Measurements from ENCODE around the gene PHRF1.
"Not testable (repeated sequence)": the region's sequence is repeated elsewhere in the genome, so short reads cannot be mapped to it uniquely, and the experiment has no call there.

Gene PHRF1

DNA sequence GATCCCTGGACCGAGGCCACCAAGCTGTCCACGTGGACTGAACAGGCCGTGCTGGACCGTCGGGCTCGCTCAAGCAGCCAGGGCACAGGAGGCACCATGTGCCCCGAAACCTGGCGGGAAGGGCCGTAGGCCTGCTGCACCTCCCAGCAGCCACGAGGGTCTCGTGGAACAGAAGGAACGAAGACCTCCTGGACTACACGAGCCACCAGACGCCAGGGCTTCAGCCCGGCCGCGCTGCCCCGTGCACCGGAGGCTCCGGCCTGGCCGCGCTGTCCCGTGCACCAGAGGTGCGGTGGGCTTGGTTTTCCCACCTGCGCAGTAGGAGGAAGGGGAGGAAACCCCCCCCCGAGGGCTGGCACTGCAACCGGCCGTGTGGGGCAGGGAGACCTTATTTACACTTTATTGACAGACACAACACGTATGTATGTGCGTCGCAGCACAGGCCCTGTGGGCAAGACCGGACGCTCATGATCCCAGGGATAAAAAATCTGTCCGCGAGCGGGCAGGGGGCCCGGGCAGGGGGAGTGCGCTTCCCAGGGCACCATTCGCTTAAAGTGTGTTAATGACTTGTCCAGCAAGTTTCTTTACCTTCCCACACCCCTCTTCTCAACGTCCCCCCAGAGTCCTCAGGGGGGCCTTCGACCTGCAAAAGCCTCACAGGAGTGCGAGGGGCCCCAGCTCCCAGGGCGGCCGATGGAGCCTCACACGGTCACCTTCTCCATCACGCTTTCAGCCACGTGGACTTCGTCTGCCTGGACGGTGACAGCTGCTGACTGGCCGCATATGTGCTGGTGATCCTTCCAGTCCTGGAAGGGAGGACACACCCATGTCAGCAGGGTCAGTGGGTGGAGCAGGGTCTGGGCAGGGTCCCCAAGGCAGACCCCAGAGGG lies 67.8 kb downstream of the PHRF1 start:
- TF ChIP-seq, protein P1, sequence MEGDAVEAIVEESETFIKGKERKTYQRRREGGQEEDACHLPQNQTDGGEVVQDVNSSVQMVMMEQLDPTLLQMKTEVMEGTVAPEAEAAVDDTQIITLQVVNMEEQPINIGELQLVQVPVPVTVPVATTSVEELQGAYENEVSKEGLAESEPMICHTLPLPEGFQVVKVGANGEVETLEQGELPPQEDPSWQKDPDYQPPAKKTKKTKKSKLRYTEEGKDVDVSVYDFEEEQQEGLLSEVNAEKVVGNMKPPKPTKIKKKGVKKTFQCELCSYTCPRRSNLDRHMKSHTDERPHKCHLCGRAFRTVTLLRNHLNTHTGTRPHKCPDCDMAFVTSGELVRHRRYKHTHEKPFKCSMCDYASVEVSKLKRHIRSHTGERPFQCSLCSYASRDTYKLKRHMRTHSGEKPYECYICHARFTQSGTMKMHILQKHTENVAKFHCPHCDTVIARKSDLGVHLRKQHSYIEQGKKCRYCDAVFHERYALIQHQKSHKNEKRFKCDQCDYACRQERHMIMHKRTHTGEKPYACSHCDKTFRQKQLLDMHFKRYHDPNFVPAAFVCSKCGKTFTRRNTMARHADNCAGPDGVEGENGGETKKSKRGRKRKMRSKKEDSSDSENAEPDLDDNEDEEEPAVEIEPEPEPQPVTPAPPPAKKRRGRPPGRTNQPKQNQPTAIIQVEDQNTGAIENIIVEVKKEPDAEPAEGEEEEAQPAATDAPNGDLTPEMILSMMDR (IDR thresholded peaks at IDR 0.05; ENCODE audit: low read depth, low read length): no peak
- no peak overlapping the region for H3K4me3 ChIP-seq (ENCODE audit: low read depth, low read length)

DNA sequence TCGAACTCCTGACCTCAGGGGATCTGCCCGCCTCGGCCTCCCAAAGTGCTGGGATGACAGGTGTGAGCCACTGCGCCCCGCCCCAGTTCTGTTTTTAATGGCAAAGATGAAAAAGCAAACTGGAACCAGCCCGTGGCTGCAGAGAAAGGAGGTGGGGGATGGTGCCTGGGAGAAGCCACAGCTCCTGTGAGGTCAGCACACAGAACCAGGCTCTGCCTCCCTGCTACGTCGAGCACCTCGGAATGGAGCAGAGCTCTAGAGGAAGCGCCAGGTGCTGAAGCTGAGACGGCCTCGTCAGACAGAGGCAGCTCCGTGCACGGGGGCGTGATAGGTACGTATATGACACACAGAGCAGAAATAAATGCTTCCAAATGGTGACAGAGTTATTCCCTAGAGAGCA lies 69.3 kb downstream of the PHRF1 start:
- no peak overlapping the region for H3K4me3 ChIP-seq (ENCODE audit: low read depth, low read length)
- TF ChIP-seq, protein P1 (IDR thresholded peaks at IDR 0.05; ENCODE audit: low read depth, low read length): no peak

DNA sequence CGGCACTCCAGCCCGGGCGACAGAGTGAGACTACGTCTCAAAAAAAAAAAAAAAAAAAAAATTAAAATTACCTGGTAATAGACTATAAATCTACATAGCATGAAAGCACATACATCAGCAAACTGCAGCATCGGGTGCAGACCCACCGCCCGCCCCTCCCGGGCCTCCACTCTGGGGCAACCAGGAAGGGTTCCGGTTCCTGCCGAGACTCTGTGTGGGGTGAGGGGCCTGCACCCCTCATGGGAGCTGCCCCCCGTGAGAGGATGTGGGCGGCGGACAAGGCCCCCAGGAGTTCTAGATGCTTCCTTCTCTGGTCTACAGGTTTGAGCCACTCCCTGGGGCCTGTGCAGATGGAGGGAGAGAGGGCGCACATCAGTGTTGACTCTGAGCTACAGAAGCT lies 69.9 kb downstream of the PHRF1 start:
- no peak overlapping the region for H3K4me3 ChIP-seq (ENCODE audit: low read depth, low read length)
- TF ChIP-seq, protein P1 (IDR thresholded peaks at IDR 0.05; ENCODE audit: low read depth, low read length): no peak

DNA sequence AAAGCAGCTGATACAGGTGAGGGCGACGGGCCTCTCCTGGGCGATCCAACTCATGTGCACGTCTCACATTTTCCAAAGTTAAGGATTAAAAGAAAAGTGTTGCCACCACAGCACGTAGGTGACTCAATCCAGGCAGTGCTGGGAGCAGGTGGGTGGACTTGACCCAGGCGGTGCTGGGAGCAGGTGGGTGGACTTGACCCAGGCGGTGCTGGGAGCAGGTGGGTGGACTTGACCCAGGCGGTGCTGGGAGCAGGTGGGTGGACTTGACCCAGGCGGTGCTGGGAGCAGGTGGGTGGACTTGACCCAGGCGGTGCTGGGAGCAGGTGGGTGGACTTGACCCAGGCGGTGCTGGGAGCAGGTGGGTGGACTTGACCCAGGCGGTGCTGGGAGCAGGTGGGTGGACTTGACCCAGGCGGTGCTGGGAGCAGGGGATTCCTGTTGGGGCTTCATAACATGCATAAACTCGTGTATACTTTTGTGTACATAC lies 71.4 kb downstream of the PHRF1 start:
- H3K4me3 ChIP-seq (ENCODE audit: low read depth, low read length): not testable (repeated sequence)

DNA sequence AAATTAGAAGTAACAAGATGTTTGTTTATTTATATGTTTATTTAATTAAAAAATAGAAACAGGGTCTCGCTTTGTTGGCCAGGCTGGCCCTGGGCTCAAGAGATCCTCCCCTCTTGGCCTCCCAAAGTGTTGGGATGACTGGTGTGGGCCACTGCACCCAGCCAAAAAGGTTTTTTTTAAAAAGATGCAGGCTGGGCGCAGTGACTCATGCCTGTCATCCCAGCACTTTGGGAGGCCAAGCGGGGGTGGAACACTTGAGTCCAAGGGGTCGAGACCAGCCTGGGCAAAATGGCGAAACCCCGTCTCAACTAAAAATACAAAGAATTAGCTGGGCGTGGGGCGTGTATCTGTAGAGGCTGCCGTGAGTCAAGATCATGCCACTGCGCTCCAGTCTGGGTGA lies 74.2 kb downstream of the PHRF1 start:
- no peak overlapping the region for H3K4me3 ChIP-seq (ENCODE audit: low read depth, low read length)
- TF ChIP-seq, protein P1 (IDR thresholded peaks at IDR 0.05; ENCODE audit: low read depth, low read length): no peak

DNA sequence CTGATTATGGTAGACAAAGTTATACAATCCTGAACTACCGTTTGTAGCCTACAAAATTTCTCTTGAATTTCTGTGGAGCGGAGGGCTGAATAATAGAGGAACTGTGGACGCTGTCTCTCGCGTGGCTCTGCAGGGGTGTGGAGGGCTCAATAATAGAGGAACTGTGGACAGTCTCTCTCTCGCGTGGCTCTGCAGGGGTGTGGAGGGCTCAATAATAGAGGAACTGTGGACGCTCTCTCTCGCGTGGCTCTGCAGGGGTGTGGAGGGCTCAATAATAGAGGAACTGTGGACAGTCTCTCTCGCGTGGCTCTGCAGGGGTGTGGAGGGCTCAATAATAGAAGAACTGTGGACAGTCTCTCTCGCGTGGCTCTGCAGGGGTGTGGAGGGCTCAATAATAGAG lies 76.9 kb downstream of the PHRF1 start:
- not testable (repeated sequence) for H3K4me3 ChIP-seq (ENCODE audit: low read depth, low read length)

DNA sequence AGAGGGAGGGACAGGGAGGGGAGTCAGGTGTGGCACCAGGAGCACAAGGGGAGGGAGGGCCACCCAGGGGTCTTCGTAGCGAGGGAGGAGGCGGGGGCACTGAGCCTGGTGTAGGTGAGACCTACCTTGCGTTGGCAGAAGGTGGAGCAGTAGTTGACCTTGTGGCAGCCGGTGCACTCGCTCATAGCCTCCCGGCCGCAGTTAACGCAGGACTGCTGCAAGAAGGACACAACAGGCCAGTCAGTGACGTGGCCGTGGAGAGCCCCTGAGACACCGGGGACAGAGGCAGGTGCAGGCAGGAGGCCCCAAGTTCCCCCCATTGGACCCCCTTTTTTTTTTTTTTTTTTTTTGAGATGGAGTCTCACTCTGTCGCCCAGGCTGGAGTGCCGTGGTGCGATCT lies 77.6 kb downstream of the PHRF1 start:
- TF ChIP-seq, protein P1 (IDR thresholded peaks at IDR 0.05; ENCODE audit: low read depth, low read length): no peak
- no peak overlapping the region for H3K4me3 ChIP-seq (ENCODE audit: low read depth, low read length)

DNA sequence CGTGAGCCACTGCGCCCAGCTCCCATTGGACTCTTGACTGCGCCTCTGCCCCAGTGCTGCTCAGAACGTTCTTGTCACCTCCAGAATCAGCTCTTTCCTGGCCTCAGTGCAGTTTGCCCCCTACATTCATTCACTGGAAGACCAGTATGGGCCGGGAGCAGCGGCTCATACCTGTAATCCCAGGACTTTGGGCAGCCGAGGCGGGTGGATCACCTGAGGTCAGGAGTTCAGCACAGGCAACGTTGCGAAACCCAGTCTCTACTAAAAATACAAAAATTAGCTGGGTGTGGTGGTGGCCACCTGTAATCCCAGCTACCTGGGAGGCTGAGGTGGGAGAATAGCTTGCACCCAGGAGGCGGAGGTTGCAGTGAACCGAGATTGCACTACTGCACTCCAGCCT lies 78.2 kb downstream of the PHRF1 start:
- not testable (repeated sequence) for H3K4me3 ChIP-seq (ENCODE audit: low read depth, low read length)

Data from WI38 (cell line).